ENCODE data around the gene IMMP2L. TPM values are rescaled to one million over a fixed set of nuclear protein-coding genes. Genes with fewer than 3 reads are reported as not detected.
A peak's percentile ranks its signal among the peaks of the same experiment; 100 is the strongest.

The IMMP2L gene
- total RNA-seq, 1 experiment from 2014 or later, result 4.9 TPM

- DNase-seq (ENCODE audit: low read depth), result no peak
These were observed 799.6 kb downstream of the IMMP2L start for GRCh38 chr7:110762546-110763225.

DNA sequence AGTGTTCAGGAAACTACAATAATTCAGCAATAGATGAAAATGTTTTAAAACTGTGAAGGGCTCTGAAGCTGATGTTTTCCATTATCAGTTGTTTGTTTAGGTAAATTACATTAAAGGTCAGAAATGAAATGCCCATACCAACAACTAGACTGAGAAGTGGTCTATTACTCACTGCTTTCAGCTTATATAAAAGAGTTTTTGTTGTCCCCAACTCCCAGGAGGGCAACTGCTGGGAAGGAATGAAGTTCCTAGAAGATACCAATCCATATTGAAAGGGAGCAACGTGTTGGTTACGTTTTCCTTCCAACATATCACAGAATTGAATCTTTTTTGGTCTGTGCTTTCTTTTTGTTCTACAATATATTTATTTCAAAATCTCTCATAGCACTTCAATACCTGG, 802.0 kb downstream of the IMMP2L start:
- no peak for DNase-seq (ENCODE audit: low read depth)

DNA sequence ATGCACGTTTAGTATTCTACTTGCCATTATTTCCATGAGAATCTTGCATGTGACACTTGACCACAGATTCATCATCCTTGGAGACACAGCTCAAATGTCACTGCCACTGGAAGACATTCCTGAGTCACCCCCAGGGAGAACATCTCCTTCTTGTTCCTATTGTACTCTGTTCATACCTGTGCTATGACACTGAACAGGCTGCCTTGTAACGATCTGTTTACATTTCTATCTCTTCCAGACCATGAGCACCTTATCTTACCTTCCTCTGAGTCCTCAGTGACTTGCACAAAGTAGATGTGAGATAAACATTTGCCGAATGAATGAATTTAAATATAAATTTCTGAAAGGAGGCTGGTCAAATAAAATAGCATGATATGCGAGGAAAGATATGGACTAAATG, 803.2 kb downstream of the IMMP2L start:
- peak; percentile 39 for DNase-seq (ENCODE audit: low read depth)

- DNase-seq (ENCODE audit: low read depth), result no peak
These were observed 807.6 kb downstream of the IMMP2L start for GRCh38 chr7:110754649-110755048.

DNA sequence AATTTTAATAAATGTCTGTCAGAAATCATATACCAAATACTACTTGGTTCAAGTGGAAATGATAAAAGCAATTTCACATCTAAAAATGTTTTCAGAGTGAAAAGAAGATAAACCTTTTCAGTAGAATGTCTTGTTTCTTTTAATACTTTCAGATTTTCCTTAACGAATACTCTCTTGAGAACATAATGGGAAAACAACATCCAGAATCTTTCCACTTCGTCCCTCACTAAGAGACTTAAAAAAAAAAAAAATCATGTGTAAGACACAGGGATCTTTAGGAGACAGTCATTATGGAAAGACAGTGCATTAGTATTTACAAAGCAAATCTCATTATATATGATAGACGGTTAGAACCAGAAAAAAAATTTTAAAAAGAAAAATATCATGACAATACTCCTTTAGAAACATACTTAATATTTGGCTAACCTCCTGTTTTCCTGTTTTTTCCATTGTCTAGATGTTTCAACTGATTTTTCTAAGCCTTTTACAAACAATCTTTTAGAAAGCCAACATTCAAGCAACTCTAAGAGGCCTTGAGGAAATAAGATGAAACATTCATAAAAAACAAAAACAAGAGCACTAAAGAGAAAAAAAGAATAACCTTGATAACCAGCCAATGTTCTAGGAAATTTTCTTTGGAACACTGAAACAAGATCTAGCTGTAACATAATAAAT, 811.2 kb downstream of the IMMP2L start:
- DNase-seq (ENCODE audit: low read depth), result no peak

- no peak for DNase-seq (ENCODE audit: low read depth)
These were observed 829.1 kb downstream of the IMMP2L start for GRCh38 chr7:110733221-110733620.

DNA sequence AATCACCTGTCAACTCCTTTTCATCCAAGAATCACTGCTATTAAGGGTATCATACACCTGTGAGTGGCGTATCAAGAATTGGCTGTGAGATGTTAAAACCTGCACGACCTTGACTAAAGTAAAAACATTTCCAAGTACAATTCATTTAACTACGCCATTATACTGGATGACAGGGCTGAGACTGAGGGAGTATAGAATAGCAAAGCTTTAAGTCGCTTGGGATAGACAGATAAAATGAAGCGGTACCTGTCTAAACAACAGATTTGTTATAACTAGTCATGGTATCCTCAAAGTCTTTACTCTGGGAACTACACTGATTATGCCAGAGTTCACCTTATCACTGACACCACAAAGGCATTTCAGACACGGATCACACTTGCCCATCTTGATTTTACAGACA, 837.5 kb downstream of the IMMP2L start:
- DNase-seq (ENCODE audit: low read depth), result no peak

- no peak for DNase-seq (ENCODE audit: low read depth)
These were observed 840.9 kb downstream of the IMMP2L start for GRCh38 chr7:110721395-110721794.

DNA sequence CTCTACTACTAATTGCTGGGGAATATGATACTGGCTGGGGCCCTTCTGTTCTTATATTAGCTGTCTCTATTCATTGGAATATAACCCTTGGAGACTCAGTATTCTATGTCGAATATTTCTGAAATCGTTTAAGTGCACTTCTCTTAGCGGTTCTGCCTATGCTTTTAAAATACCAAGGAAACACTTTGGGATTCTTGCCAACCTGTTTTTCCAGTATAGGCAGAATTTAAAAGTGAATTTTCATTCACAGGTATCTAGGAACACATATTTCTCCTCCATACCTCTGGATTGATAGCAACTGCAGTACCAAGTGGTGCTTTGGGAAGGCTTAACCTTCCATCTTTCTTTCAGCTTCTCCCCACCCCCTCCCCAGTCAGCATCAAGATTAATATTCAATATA, 841.7 kb downstream of the IMMP2L start:
- DNase-seq (ENCODE audit: low read depth), result no peak

DNA sequence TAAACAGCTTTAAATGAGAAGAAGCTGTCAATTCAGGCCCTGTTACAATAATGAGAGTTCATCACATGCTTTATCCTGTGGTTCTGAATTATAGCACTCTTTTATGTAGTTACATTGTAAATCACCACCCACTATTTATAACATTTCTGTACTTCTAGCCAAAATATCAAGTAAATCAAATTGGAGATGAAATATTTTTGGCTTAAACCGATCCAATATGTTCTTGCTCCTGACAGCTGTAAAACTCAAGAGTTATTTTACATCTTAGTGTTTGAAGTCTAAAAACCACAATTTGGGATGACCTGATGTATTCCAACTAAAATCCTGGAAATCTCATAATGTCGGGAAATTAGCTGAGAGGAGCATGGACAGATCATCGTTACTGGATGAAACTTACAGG, 842.6 kb downstream of the IMMP2L start:
- DNase-seq (ENCODE audit: low read depth), result no peak

DNA sequence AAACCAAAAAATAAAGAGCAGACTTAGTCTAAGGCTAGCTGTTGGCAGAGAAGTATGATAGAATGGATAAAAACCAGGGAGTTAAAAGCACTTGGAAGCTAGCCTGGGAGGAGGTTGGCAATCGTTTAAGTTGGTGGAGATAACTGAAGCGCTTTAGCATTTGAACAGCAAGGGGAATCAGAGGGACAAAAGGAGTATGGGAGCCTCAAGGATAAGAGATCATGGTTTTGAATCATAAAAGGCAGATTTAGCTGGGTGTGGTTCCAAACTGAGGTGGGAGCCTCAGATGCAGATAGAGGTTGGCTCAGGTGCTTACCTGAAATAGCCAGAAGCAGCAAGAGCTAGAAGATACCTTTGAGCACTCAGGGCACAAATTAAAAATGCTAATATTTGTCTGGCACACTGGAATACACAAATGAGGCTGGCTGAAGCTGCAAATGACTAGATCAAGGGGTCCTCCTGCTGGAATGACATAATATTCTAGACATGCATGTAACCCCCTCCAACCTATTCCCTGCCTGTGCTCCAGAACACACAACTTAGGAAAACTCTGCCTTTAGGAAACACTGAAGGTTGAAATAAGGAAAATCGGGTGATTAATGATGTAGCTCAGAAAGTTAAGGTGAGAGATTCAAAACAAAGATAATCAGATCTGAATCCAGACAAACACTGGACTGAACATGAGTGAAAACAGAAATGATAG, 843.6 kb downstream of the IMMP2L start:
- DNase-seq (ENCODE audit: low read depth), result no peak

DNA sequence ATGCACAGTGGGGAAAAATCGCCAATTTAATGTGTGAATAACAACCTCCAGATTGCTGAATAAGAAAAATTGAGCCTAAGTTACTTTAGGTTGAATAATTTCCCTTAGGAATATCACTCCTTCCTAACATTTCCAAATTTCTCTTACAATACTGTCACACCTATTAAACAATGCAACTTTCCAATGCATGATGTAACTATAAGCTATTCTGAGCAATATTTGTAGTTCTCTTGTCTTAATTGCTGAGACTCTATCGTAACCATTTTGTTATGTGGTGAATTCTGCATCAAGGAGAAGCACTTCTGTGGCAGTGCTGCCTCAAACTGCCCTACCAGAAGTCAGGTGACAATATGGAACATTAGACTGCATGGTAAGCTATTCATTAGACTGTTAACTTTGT, 858.1 kb downstream of the IMMP2L start:
- no peak for DNase-seq (ENCODE audit: low read depth)

GRCh38 chr7:110698576-110698975, 863.7 kb downstream of the IMMP2L start:
- no peak for DNase-seq (ENCODE audit: low read depth)

- no peak for DNase-seq (ENCODE audit: low read depth)
These were observed 868.9 kb downstream of the IMMP2L start for GRCh38 chr7:110693344-110693743.

DNA sequence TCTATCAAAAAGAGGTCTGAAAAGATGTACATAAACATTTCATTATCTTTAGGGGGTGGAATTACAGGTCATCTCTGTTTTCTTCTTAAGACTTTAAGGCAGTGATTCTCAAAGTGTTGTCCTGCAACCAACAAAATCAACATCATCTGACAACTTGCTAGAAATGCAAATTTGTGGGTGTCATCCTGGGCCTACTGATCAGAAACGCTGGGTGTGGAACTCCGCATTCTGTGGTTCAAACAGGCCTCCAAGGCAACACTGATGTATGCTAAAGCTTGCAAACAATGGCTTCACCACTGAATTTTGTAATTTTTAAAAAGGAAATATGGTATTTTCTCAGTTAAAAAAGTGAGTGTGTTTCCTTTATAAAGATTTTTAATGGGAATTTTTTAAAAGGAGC, 873.4 kb downstream of the IMMP2L start:
- DNase-seq (ENCODE audit: low read depth), result no peak

DNA sequence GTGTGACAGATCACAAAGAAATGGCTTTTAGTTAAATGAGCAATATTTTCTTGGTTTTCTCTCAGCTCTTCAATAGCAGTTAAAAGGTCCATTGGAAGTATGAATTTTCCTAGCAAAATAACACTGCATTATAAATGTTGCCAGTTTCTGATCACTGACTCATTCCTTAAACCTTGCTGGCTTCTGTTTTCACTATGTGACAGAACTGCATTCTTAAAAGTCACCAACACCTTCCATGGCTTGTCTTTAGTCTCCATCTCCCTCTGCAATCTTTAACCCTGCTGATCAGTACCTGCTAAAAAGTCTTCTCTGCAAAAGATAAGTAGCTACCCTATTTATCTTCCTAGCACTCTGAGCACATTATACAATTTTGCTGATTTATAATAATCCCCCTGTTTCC, 876.4 kb downstream of the IMMP2L start:
- no peak for DNase-seq (ENCODE audit: low read depth)

- no peak for DNase-seq (ENCODE audit: low read depth)
These were observed 880.4 kb downstream of the IMMP2L start for GRCh38 chr7:110681941-110682340.

DNA sequence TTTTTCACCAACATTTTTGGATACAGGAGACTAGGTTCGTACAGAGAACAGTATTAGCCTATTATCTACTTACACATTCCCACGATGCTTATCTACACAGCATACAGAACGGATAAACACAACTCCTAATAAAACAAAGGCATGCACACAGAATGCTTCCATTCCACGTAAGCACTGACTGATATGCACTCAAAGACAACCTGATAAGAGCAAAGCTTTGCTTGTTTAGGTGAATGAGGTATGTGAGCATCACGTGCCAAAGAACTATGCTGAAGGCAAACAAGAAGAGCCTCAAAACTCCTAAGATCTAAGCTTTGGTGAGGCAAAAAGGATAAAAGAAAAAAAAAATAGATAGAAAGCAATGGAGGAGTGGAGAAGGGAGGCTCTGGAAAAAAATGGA, 884.9 kb downstream of the IMMP2L start:
- no peak for DNase-seq (ENCODE audit: low read depth)

DNA sequence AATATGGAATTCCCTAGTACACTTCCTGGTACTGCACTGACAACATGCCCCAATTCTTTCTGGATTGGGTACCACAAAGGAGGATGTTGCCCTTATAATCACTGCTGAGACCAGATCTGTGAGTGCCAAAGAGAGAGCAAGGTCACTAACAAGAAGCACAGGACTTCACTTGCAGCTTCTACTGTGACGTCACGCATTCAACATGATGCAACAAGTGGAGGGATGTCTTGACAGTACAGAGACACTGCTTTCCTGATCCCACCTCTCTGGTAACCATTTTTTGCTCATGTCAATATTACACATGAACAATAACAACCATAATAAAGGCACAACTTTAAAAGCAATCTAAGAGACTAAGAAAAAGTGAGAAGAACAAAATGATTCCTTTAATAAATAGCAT, 885.5 kb downstream of the IMMP2L start:
- DNase-seq (ENCODE audit: low read depth), result no peak

DNA sequence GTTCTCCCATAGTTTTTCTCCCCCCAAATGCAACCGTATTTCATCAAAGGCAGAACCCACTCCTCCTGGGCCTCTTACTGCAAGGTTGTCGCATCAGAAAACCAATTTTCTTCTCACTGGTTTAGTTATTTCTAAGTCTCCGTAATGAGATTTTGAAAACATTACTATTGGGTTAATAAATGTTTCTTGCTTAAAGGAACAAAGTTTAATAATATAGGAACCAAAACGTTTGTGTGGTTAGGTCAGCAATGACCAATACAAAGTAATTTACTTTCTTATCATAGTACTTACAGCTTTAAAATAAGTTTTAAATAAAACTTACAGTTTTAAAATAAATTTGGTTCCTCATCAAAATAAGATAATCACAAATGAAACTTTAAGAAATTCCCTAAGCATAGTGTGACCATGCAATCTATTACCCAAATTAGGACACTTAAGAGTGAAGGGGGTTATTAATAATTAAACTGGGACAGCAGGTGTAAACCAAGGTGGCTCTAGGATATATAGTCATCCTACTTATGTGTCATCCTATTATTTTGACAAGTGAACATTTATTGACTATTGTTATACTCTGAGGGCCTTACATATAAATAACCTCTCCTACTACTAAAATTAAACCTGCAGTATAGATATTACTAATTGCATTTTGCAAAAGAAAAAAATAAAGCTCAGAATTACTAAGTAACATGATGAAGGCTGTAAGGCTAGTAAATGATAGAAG, 886.7 kb downstream of the IMMP2L start:
- no peak for DNase-seq (ENCODE audit: low read depth)

GRCh38 chr7:110673148-110673547, 889.1 kb downstream of the IMMP2L start:
- no peak for DNase-seq (ENCODE audit: low read depth)

DNA sequence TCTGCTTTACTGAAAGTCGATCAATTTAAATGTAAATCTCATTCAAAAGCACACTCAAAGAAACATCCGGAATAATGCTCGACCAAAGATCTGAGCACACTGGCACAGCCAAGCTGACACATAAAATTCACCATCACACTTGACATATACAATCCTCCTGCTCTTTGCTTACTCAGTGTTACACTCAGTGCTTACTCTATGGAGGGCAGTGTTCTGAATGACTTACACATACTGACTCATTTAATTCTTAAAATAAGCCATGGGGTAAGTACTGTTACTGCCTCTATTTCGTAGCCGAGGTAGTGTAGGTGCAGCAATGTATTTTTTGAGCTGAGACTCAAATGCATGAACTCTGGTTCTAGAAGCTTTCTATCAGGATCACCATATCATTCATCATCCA, 892.9 kb downstream of the IMMP2L start:
- peak; percentile 36 for DNase-seq (ENCODE audit: low read depth)

Data from HT1080 (cell line).